CD8-positive, alpha-beta memory T cell (primary cell): ENCODE measurements around the gene SMARCA4. TPM values are rescaled to one million over a fixed set of nuclear protein-coding genes. Genes with fewer than 3 reads are reported as not detected.

Experiments used
- CTCF ChIA-PET: fragments of 350-600 bp; sonication (Branson Sonifier 250); formaldehyde crosslinking; loops from one replicate; lab custom pipeline; 2021; ENCODE audit warnings: antibody characterized with exemption; lab: Charles Lee
- POLR2A ChIA-PET: fragments of 350-600 bp; sonication (Branson Sonifier 250); formaldehyde crosslinking; loops from one replicate; lab custom pipeline; 2021; ENCODE audit warnings: antibody characterized with exemption; lab: Charles Lee
- DNase-seq, 5 donors: peaks; one replicate each; pipeline versions ENCODE4 v3.0.0 to v3.0.0-alpha.2; 2020 to 2022; ENCODE audit warnings: mixed read lengths in 1 of 5
- H3K27ac ChIP-seq: one replicate; pipeline ENCODE4 v1.7.0; 2013; ENCODE audit warnings: low read depth, mild to moderate bottlenecking, low read length, moderate library complexity
- H3K27me3 ChIP-seq: 2 replicates; pipeline ENCODE4 v1.7.0; 2013; ENCODE audit warnings: low read length, mild to moderate bottlenecking; ENCODE audit not compliant: insufficient read depth, poor library complexity, severe bottlenecking
- H3K36me3 ChIP-seq: 2 replicates; pipeline ENCODE4 v1.7.0; 2013; ENCODE audit warnings: mild to moderate bottlenecking, low read length, moderate library complexity; ENCODE audit not compliant: insufficient read depth
- H3K4me1 ChIP-seq: 2 replicates; pipeline ENCODE4 v1.7.0; 2013; ENCODE audit warnings: mild to moderate bottlenecking, low read length, moderate library complexity; ENCODE audit not compliant: insufficient read depth
- H3K4me3 ChIP-seq: 2 replicates; pipeline ENCODE4 v1.7.0; 2013; ENCODE audit warnings: mild to moderate bottlenecking, low read length
- H3K9me3 ChIP-seq: 2 replicates; pipeline ENCODE4 v1.7.0; 2013; ENCODE audit warnings: mild to moderate bottlenecking, low read length
- H3K27ac Mint-ChIP-seq, 8 donors: one replicate each; pipeline ENCODE4 v1.8.0; 2020 to 2021; ENCODE audit warnings: mixed read lengths in 8 of 8, mild to moderate bottlenecking in 6 of 8, inconsistent platforms in 3 of 8, moderate library complexity in 3 of 8
- H3K27me3 Mint-ChIP-seq, 2 donors: one replicate each; pipeline ENCODE4 v1.8.0; 2020 to 2021; ENCODE audit warnings: mixed read lengths in 2 of 2, mild to moderate bottlenecking in 1 of 2, moderate library complexity in 1 of 2
- H3K36me3 Mint-ChIP-seq, 3 donors: one replicate each; pipeline ENCODE4 v1.8.0; 2020 to 2021; ENCODE audit warnings: mixed read lengths in 3 of 3, inconsistent platforms in 1 of 3, mild to moderate bottlenecking in 1 of 3
- H3K4me1 Mint-ChIP-seq, 3 donors: one replicate each; pipeline ENCODE4 v1.8.0; 2020 to 2021; ENCODE audit warnings: mixed read lengths in 3 of 3, inconsistent platforms in 1 of 3, mild to moderate bottlenecking in 1 of 3
- H3K4me3 Mint-ChIP-seq, 7 donors: one replicate each; pipeline ENCODE4 v1.8.0; 2020 to 2021; ENCODE audit warnings: mixed read lengths in 7 of 7, mild to moderate bottlenecking in 6 of 7, moderate library complexity in 4 of 7, inconsistent platforms in 2 of 7
- H3K9me3 Mint-ChIP-seq, 5 donors: one replicate each; pipeline ENCODE4 v1.8.0; 2020 to 2022; ENCODE audit warnings: mixed read lengths in 5 of 5, mild to moderate bottlenecking in 3 of 5, moderate library complexity in 2 of 5, inconsistent platforms in 1 of 5
- polyA plus RNA-seq: library from polyadenylated mRNA; unstranded; fragments of 300-500 nt; fragmentation: Illumina TruSeq; gene quantifications from one replicate; pipeline ENCODE4 v1.2.3, GENCODE V29; 2021
- total RNA-seq, 2 experiments: library from RNA; stranded (reverse); gene quantifications; one replicate each; pipeline ENCODE4 v1.2.3, GENCODE V29; 2021

SMARCA4 gene
- total and polyA plus RNA-seq, 3 experiments from 2014 or later: 38.7 to 123 (median 116) TPM

- POLR2A ChIA-PET: no interaction called here
- H3K4me1 ChIP-seq: peaks cover 33% of the 10 kb centered on the region
- no peak for DNase-seq
- Mint-ChIP-seq H3K36me3 (peaks cover 3 to 35% (median 10%) of the 10 kb centered on the region in 3 donors), H3K9me3 (no peaks in the 10 kb centered on the region), H3K4me1 (peaks cover 25 to 49% (median 41%) of the 10 kb centered on the region in 3 donors), H3K4me3 (no peak overlapping the region), H3K27me3 (no peaks in the 10 kb centered on the region), H3K27ac (peak overlapping the region in 7 of 8 donors; percentile 14 to 76 (median 43))
- no peaks in the 10 kb centered on the region for H3K27me3 ChIP-seq
- no peak overlapping the region for H3K27ac ChIP-seq
- H3K4me3 ChIP-seq: no peak overlapping the region
- H3K36me3 ChIP-seq: peaks cover 12% of the 10 kb centered on the region
- CTCF ChIA-PET: interaction anchor here (0.7 to 0.8 kb wide), 2 partner anchors 11 to 42 kb away, joined by 3 read pairs; partner anchors contain the start of gene LDLR
- no peaks in the 10 kb centered on the region for H3K9me3 ChIP-seq
Measured at GRCh38 chr19:11046605-11047354, 86.0 kb downstream of the SMARCA4 start.

- DNase-seq: no peak
- peak overlapping the region; percentile 33 to 94 (median 84) for H3K27ac Mint-ChIP-seq
- CTCF ChIA-PET: interaction anchor here (1.4 to 4.3 kb wide), 2 partner anchors 12 to 79 kb away, joined by 7 to 14 read pairs; no protein-coding TSS in a partner anchor
- peaks cover 28 to 56% (median 45%) of the 10 kb centered on the region in 3 donors for H3K4me1 Mint-ChIP-seq
- POLR2A ChIA-PET: no interaction called here
- H3K27ac ChIP-seq: no peak overlapping the region
- H3K4me3 Mint-ChIP-seq: peak overlapping the region in 1 of 7 donors; percentile 51
- H3K4me3 ChIP-seq: no peak overlapping the region
- no peaks in the 10 kb centered on the region for H3K9me3 Mint-ChIP-seq
- no peaks in the 10 kb centered on the region for H3K9me3 ChIP-seq
- no peaks in the 10 kb centered on the region for H3K27me3 Mint-ChIP-seq
- H3K4me1 ChIP-seq: peaks cover 42% of the 10 kb centered on the region
- peaks cover 4% of the 10 kb centered on the region for H3K36me3 ChIP-seq
- H3K27me3 ChIP-seq: no peaks in the 10 kb centered on the region
- H3K36me3 Mint-ChIP-seq: peaks cover 3 to 27% (median 7%) of the 10 kb centered on the region in 3 donors
Measured at GRCh38 chr19:11047866-11048265, 87.0 kb downstream of the SMARCA4 start.

GRCh38 chr19:11050323-11051114 is 89.7 kb downstream of the SMARCA4 start:
- POLR2A ChIA-PET: no interaction called here
- Mint-ChIP-seq H3K4me1 (peaks cover 28 to 57% (median 45%) of the 10 kb centered on the region in 3 donors), H3K27me3 (no peaks in the 10 kb centered on the region), H3K9me3 (no peaks in the 10 kb centered on the region), H3K27ac (peak overlapping the region; percentile 71 to 96 (median 92)), H3K36me3 (peaks cover 0 to 10% (median 2%) of the 10 kb centered on the region in 3 donors), H3K4me3 (peak overlapping the region in 2 of 7 donors; percentile 75 to 76)
- no peaks in the 10 kb centered on the region for H3K27me3 ChIP-seq
- no peaks in the 10 kb centered on the region for H3K36me3 ChIP-seq
- H3K4me1 ChIP-seq: peaks cover 42% of the 10 kb centered on the region
- CTCF ChIA-PET: interaction anchor here (4.3 kb wide), 1 partner anchor 14 kb away, joined by 14 read pairs; no protein-coding TSS in a partner anchor
- no peak for DNase-seq
- no peaks in the 10 kb centered on the region for H3K9me3 ChIP-seq
- H3K4me3 ChIP-seq: no peak overlapping the region
- peak overlapping the region; percentile 6 for H3K27ac ChIP-seq

GRCh38 chr19:11053817-11054195 is 93.0 kb downstream of the SMARCA4 start:
- no peaks in the 10 kb centered on the region for H3K9me3 ChIP-seq
- Mint-ChIP-seq H3K4me1 (peaks cover 16 to 34% (median 29%) of the 10 kb centered on the region in 3 donors), H3K27me3 (no peaks in the 10 kb centered on the region), H3K4me3 (no peak overlapping the region), H3K9me3 (no peaks in the 10 kb centered on the region), H3K27ac (peak overlapping the region in 2 of 8 donors; percentile 8 to 56), H3K36me3 (peaks cover 0 to 17% (median 4%) of the 10 kb centered on the region in 3 donors)
- H3K27ac ChIP-seq: no peak overlapping the region
- H3K4me1 ChIP-seq: peaks cover 36% of the 10 kb centered on the region
- no peak overlapping the region for H3K4me3 ChIP-seq
- H3K36me3 ChIP-seq: no peaks in the 10 kb centered on the region
- ChIA-PET CTCF (interaction anchor here (1.4 kb wide), 1 partner anchor 35 kb away, joined by 3 read pairs; the partner anchor contains the start of gene LDLR), POLR2A (no interaction called here)
- DNase-seq: no peak
- H3K27me3 ChIP-seq: no peaks in the 10 kb centered on the region

GRCh38 chr19:11054200-11054599 is 93.4 kb downstream of the SMARCA4 start:
- Mint-ChIP-seq H3K9me3 (no peaks in the 10 kb centered on the region), H3K27me3 (no peaks in the 10 kb centered on the region), H3K4me3 (no peak overlapping the region), H3K27ac (peak overlapping the region in 2 of 8 donors; percentile 63 to 66), H3K4me1 (peaks cover 12 to 30% (median 25%) of the 10 kb centered on the region in 3 donors), H3K36me3 (peaks cover 0 to 18% (median 4%) of the 10 kb centered on the region in 3 donors)
- ChIA-PET CTCF (interaction anchor here (1.4 kb wide), 1 partner anchor 34 kb away, joined by 3 read pairs; the partner anchor contains the start of gene LDLR), POLR2A (no interaction called here)
- H3K4me1 ChIP-seq: peaks cover 32% of the 10 kb centered on the region
- no peak overlapping the region for H3K4me3 ChIP-seq
- DNase-seq: no peak
- H3K27ac ChIP-seq: no peak overlapping the region
- H3K27me3 ChIP-seq: no peaks in the 10 kb centered on the region
- no peaks in the 10 kb centered on the region for H3K9me3 ChIP-seq
- H3K36me3 ChIP-seq: no peaks in the 10 kb centered on the region

- Histone ChIP-seq H3K4me1 (peaks cover 27% of the 10 kb centered on the region), H3K36me3 (no peaks in the 10 kb centered on the region), H3K9me3 (no peaks in the 10 kb centered on the region), H3K27me3 (no peaks in the 10 kb centered on the region), H3K27ac (no peak overlapping the region), H3K4me3 (no peak overlapping the region)
- Mint-ChIP-seq H3K4me1 (peaks cover 7 to 26% (median 21%) of the 10 kb centered on the region in 3 donors), H3K27ac (peak overlapping the region in 4 of 8 donors; percentile 61 to 87 (median 64)), H3K36me3 (peaks cover 0 to 21% (median 4%) of the 10 kb centered on the region in 3 donors), H3K4me3 (no peak overlapping the region), H3K9me3 (no peaks in the 10 kb centered on the region), H3K27me3 (no peaks in the 10 kb centered on the region)
- DNase-seq: no peak
- ChIA-PET CTCF (no interaction called here), POLR2A (no interaction called here)
Measured at GRCh38 chr19:11054628-11055027, 93.8 kb downstream of the SMARCA4 start.

GRCh38 chr19:11058246-11059030 is 97.6 kb downstream of the SMARCA4 start:
- Mint-ChIP-seq H3K4me1 (no peaks in the 10 kb centered on the region), H3K4me3 (no peak overlapping the region), H3K27me3 (no peaks in the 10 kb centered on the region), H3K36me3 (peaks cover 0 to 45% (median 4%) of the 10 kb centered on the region in 3 donors), H3K9me3 (no peaks in the 10 kb centered on the region), H3K27ac (peak overlapping the region in 1 of 8 donors; percentile 43)
- Histone ChIP-seq H3K4me1 (no peaks in the 10 kb centered on the region), H3K27me3 (no peaks in the 10 kb centered on the region), H3K27ac (no peak overlapping the region), H3K4me3 (no peak overlapping the region), H3K36me3 (peaks cover 7% of the 10 kb centered on the region), H3K9me3 (no peaks in the 10 kb centered on the region)
- ChIA-PET POLR2A (no interaction called here), CTCF (interaction anchor here (0.9 kb wide), 1 partner anchor 68 kb away, joined by 3 read pairs; no protein-coding TSS in a partner anchor)
- DNase-seq: no peak
